HG03097 (cell line): ENCODE data around the gene NDUFV3.
A peak's percentile ranks its signal among the peaks of the same experiment; 100 is the strongest.
"Not testable (repeated sequence)": the region's sequence is repeated elsewhere in the genome, so short reads cannot be mapped to it uniquely, and the experiment has no call there.

Experiments
- ATAC-seq: cut with Tn5 transposase; IDR thresholded peaks from one replicate; pipeline ENCODE4 v1.9.1; 2021; ENCODE audit not compliant: unreplicated experiment, low FRiP score

NDUFV3 gene

DNA sequence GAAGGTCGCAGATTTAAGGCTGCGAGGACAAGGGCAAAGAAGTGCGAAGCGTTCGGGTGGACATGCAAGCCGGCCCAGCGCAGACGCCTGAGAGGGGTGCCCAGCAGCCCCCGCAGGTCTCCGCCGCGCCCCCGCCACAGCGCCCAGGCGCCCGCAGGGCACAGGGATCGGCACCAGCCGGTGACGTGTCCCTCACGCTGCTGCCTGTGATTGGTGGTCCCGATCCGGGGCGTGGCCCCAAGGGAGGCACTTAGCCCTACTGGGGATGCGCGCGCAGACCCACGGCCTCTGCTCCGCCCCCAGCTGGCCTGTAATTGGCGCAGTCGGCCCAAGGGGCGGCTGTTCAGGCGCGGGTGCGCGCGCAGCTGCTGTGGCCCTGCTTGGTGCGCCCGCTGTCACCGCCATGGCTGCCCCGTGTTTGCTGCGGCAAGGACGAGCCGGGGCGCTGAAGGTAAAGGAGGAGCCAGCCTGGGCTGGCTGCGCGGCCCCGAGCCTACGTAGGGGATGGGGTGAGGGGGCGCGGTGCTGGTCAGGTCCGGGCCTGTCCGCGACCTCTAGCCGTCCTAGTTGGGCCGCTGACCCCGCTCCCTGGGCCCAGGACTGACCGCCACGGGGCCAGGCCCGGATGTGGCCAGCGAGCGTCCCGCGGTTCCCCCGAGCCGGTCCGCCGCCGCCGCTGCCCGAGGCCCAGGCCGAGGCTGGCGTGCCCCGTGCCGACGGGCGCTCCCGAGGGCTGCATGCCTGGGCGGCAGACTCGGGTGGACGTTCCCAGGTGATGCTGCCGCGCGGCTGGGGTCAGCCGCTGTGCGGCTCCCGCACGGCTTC is at the start of gene NDUFV3:
Gene NDUFV3 (plus strand): TSS at position 379 of the 825 bp plus-strand sequence. CDS start 25 bp downstream, at position 404.
- ATAC-seq = peak; percentile 93

GRCh38 chr21:42844411-42845113 is 48.5 kb upstream of the NDUFV3 start:
- ATAC-seq = no peak

DNA sequence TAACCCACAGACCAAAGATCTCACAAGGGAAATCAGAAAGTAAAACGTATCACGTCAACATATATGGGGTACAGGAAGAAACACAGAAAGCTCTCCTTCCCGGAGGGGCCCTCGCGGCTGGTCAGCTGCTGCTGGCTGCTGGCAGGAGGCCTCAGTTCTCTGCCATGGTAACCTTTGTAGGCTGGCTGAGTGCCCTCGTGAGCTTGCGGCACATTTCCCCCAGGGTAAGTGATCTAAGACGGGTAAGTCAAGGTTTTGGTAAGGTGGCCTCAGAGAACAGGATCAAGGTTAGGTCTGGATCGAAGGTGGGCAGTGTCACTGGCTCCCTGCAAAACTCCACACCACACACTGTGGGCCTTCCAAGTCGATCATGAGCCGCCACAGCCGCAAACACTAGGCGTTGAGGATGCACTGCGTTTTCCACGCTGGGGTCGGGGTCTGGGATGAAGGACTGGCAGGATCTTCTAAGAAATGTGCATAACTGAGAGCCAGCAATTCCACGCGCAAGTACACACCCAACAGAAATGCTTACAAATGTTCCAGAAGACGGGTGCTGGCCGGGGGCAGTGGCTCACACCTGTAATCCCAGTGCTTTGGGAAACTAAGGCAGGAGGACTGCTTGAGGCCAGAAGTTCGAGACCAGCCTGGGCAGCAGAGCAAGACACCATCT is 47.7 kb upstream of the NDUFV3 start:
- no peak for ATAC-seq

DNA sequence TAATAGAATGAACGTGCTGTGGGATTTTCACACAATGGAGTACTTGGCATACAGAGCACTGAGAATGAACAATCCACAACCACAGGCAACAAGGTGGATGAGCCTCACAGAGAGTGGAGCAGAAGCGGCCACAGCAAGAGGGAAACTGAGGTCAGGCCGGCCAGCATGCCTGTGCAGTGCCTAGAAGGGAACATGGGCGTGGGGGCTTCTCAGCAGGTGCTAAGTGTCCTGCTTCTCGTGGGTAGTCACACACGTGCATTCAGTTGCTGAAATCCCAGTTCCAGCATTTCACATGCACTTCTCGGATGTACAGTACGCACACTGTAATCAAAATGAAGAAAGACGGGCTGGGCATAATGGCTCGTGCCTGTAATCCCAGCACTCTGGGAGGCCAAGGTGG is 46.9 kb upstream of the NDUFV3 start:
- ATAC-seq = no peak

GRCh38 chr21:42847051-42847707 is 45.9 kb upstream of the NDUFV3 start:
- ATAC-seq = no peak

GRCh38 chr21:42847726-42848125 is 45.4 kb upstream of the NDUFV3 start:
- no peak for ATAC-seq

DNA sequence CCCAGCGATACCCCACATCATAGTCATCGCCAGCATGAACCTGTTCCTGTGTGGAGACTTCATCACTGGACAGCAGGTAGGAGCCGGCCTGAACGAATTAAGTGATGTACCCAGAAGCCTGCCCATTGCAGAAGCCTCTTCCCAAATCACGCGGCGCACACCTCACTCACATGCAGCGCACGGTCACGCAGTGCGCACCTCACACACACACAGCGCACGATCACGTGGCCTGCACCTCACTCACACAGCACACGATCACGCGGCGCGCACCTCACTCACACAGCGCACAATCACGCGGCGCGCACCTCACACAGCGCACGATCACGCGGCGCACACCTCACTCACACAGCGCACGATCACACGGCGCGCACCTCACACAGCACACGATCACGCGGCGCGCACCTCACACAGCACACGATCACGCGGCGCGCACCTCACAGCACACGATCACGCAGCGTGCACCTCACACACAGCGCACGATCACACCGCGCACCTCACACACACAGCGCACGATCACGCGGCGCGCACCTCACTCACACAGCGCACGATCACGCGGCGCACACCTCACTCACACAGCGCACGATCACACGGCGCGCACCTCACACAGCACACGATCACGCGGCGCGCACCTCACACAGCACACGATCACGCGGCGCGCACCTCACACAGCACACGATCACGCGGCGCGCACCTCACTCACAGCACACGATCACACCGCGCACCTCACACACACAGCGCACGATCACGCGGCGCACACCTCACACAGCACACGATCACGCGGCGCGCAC is 44.8 kb upstream of the NDUFV3 start:
- ATAC-seq = not testable (repeated sequence)

DNA sequence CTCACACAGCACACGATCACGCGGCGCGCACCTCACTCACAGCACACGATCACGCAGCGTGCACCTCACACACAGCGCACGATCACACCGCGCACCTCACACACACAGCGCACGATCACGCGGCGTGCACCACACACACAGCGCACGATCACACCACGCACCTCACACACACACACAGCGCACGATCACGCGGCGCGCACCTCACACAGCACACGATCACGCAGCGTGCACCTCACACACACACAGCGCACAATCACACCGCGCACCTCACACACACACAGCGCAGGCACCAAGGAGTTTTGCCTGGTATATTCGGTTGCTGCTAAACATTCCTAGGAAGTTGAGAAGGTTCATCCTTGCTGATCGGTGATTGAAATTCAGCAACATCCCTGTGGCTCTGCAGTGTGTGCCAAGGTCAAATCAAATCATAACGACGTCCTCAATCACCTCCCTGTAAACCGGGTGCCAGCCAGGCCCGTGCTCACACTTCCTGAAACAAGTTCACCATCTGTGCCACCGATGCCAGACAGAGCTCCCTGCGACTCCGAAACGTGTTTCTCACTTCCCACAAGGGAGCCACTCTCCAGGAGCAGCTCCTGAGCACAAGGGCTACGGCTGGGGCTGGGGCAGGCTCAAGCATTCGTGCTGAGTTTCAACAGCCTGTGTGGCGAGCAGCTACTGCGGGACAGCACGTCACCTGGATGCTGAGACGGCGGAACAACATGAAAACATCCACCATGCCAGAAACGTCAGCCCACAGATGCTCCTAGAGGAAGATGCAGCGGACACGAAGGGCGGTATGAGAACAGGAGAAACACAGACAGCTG is 44.0 kb upstream of the NDUFV3 start:
- no peak for ATAC-seq

DNA sequence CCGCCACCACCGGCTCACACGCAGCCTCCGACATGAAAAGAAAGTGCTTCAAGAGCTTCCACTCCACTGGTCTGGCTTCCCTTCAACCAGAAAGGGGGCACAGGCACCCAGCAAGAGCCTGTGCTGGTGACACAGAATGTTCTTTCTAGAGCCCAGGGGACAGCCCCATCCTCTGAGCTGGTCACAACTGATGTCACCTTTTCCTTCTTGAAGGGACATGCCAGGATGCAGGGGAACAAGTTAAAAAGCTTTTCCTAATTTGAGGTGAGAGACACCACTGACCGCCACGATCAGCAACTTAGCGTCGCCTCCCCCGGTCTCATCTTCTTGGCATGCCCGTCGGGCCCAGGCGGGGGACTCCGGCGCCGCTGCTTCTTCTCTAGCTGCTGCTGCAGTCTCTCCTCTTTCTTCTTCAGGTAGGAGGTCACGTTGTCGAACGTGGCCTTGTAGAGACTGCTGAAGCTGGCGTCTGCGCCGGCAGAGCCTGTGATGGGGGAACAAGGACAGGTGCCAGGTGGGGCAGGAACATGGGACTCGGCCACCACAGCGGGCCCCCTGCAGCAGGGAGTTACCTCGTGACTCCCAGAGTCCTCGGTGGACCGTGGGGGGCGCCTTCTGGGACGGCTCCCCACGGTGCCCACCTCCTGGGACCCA is 43.2 kb upstream of the NDUFV3 start:
- no peak for ATAC-seq

GRCh38 chr21:42850463-42850862 is 42.6 kb upstream of the NDUFV3 start:
- ATAC-seq = no peak

GRCh38 chr21:42850866-42851391 is 42.2 kb upstream of the NDUFV3 start:
- ATAC-seq = no peak

- ATAC-seq = no peak
Observed at GRCh38 chr21:42851812-42852665, 41.1 kb upstream of the NDUFV3 start.

DNA sequence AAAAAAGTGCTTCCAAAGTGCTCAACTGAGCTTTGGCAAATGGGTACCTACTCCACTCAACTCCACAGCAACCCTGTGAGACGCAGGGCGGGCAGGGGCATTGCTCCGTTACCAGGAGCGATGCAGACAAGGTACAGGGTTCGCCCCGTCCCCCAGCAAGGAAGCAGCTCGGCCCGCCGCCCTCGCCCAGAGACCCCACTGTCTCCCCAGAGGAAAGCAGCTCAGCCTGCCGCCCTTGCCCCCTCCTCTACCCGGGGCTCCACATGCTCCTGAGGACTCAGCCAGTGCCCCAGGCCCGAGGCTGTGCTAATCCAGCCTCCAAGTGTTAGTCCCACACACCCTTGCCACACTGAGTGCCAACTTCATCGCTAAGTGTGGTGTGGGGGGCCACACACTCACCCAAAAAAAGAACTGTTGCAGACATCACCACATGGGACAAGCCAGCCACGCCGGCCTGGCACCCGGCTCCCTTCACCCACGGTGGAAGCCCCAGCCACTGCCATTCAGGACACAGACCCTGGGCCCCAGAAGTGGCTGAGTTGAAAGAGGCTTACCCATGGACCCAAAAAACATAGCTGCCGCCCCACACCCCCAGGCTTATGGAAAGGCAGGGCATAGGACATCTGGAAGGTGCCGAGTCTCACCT is 40.1 kb upstream of the NDUFV3 start:
- no peak for ATAC-seq

DNA sequence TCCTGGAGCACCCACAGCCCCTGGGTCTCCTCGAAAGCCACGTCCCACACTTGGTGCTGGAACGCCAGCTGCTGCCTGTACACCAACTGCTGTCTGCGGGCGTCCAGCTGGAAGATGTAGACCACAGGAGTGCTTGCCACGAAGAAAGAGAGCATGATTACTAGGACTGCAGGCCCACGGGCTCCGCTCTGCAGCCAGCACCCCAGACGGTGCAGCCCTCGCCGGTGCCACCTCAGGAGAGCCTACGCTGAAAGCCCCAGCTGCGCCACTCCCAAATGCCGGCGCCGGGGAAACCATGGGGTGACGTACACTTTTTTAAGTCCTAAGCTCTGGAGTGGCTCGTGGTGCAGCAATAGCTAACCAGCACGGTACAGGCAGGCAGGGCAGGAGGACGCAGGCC is 39.5 kb upstream of the NDUFV3 start:
- ATAC-seq = no peak

GRCh38 chr21:42854246-42855010 is 38.7 kb upstream of the NDUFV3 start:
- no peak for ATAC-seq

- ATAC-seq = no peak
Observed at GRCh38 chr21:42855171-42855936, 37.8 kb upstream of the NDUFV3 start.
